HG03066 (cell line): Measurements from ENCODE around the gene ALDH1A1.
"Not testable (repeated sequence)": the region's sequence is repeated elsewhere in the genome, so short reads cannot be mapped to it uniquely, and the experiment has no call there.

Experiments
- ATAC-seq: cut with Tn5 transposase; IDR thresholded peaks from one replicate; pipeline ENCODE4 v1.9.1; 2021; ENCODE audit warnings: low read depth; ENCODE audit not compliant: unreplicated experiment

Gene ALDH1A1

GRCh38 chr9:72863456-72864094 lies 89.3 kb downstream of the ALDH1A1 start:
- no peak for ATAC-seq

- not testable (repeated sequence) for ATAC-seq
Observed at GRCh38 chr9:72862788-72863187, 90.1 kb downstream of the ALDH1A1 start.

- ATAC-seq: no peak
Observed at GRCh38 chr9:72858089-72858912, 94.6 kb downstream of the ALDH1A1 start.

- ATAC-seq: no peak
Observed at GRCh38 chr9:72857624-72857996, 95.2 kb downstream of the ALDH1A1 start.

GRCh38 chr9:72856972-72857623 lies 95.8 kb downstream of the ALDH1A1 start:
- no peak for ATAC-seq

GRCh38 chr9:72855890-72856523 lies 96.8 kb downstream of the ALDH1A1 start:
- no peak for ATAC-seq

- ATAC-seq: no peak
Observed at GRCh38 chr9:72855321-72855720, 97.5 kb downstream of the ALDH1A1 start.
